Astrocyte (in vitro differentiated cells and primary cell): ENCODE measurements around the gene SEC11C.

Experiments used
- CTCF ChIP-seq: IDR thresholded peaks from 2 replicates; pipeline ENCODE4 v1.5.1; 2011; ENCODE audit warnings: low read depth, mild to moderate bottlenecking, inconsistent platforms, low read length, moderate library complexity; ENCODE audit not compliant: insufficient read depth
- EZH2 ChIP-seq: IDR thresholded peaks from 2 replicates; pipeline ENCODE4 v1.6.1; 2012; ENCODE audit warnings: mild to moderate bottlenecking, low read length, inconsistent platforms; ENCODE audit not compliant: insufficient read depth

GRCh38 chr18:59159986-59160385 is 20.3 kb downstream of the SEC11C start:
- TF ChIP-seq CTCF (no peak), EZH2 (no peak)
